NT2/D1 (cell line): ENCODE measurements around the gene CMC1.

Experiments
- SUZ12 ChIP-seq: IDR thresholded peaks from 2 replicates; pipeline ENCODE4 v1.6.1; 2011; ENCODE audit not compliant: insufficient read length, insufficient read depth; ENCODE audit errors: extremely low read depth
- YY1 ChIP-seq: IDR thresholded peaks from 2 replicates; pipeline ENCODE4 v1.6.1; 2011; ENCODE audit not compliant: insufficient read length, insufficient read depth
- ZNF274 ChIP-seq: IDR thresholded peaks from 2 replicates; pipeline ENCODE4 v1.6.1; 2011; ENCODE audit warnings: mild to moderate bottlenecking, low read depth, low read length

DNA sequence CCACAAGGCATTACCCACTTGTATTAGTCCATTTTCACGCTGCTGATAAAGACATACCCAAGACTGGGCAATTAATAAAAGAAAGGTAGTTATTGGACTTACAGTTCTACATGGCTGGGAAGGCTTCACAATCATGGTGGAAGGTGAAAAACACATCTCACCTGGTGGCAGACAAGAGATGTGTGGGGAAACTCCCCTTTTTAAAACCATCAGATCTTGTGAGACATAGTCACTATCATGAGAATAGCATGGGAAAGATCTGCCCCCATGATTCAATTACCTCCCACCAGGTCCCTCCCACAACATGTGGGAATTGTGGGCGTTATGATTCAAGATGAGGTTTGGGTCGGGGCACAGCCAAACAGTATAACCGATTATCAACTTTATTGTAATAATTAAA is 17.0 kb upstream of the CMC1 start:
- TF ChIP-seq YY1 (no peak), ZNF274 (no peak), SUZ12 (no peak)
